GM12892 (cell line): Measurements from ENCODE around the gene FRY.

Source experiments
- DNase-seq: peaks from one replicate; pipeline ENCODE4 v3.0.0; 2011; ENCODE audit not compliant: insufficient read length
- FAIRE-seq: peaks from 2 replicates; lab custom pipeline; 2011; peaks lifted over from hg19 to GRCh38; lab: Jason Lieb, UNC
- POLR2A ChIP-seq: IDR thresholded peaks from 2 replicates; pipeline ENCODE4 v1.6.1; 2011; ENCODE audit warnings: low read depth, low read length, control low read depth
- POLR2AphosphoS5 ChIP-seq: IDR thresholded peaks from 2 replicates; pipeline ENCODE4 v1.6.1; 2011; ENCODE audit warnings: low read depth, low read length, control low read depth
- TAF1 ChIP-seq: IDR thresholded peaks from 2 replicates; pipeline ENCODE4 v1.6.1; 2011; ENCODE audit warnings: low read depth, mild to moderate bottlenecking, control low read depth, low read length, borderline replicate concordance

The FRY gene

DNA sequence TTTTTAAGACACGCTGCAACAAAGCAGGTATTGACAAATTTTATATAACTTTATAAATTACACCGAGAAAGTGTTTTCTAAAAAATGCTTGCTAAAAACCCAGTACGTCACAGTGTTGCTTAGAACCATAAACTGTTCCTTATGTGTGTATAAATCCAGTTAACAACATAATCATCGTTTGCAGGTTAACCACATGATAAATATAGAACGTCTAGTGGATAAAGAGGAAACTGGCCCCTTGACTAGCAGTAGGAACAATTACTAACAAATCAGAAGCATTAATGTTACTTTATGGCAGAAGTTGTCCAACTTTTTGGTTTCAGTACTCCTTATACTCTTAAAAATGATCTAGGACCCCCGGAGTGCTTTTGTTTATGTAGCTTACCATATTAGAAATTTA lies 284.9 kb downstream of the FRY start:
- no peak for TF ChIP-seq POLR2A
- TF ChIP-seq TAF1 = no peak
- FAIRE-seq = no peak
- DNase-seq = no peak

DNA sequence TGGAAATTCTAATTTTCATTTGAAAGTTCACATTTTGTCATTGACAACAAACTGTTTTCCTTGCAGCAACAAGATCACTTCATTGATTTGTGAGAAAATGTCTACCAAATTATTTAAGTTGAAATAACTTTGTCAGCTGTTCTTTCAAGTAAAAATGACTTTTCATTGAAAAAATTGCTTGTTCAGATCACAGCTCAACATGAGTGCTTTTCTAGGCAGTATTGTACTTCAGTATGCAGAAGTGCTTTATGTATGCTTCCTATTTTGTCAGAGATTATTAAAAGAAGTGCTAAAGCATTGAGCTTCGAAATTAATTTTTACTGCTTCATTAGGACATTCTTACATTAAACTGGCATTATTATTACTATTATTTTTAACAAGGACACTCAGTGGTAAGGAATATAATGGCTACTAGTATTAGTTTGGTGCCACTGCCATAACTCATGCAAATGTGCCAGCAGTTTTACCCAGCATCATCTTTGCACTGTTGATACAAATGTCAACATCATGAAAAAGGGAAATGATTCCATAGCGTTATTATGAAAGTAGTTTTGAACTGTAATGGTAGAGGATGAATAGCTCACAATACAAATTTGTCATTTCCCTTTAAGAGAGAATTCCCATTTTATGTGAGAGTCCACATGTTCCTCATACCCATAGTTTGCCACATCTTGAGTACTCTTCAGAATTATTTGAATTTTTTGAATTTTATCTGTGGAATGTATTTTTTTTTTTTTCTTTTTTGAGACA lies 286.3 kb downstream of the FRY start:
- TF ChIP-seq POLR2AphosphoS5 = no peak
- no peak for TF ChIP-seq TAF1
- no peak for TF ChIP-seq POLR2A
- FAIRE-seq = no peak

DNA sequence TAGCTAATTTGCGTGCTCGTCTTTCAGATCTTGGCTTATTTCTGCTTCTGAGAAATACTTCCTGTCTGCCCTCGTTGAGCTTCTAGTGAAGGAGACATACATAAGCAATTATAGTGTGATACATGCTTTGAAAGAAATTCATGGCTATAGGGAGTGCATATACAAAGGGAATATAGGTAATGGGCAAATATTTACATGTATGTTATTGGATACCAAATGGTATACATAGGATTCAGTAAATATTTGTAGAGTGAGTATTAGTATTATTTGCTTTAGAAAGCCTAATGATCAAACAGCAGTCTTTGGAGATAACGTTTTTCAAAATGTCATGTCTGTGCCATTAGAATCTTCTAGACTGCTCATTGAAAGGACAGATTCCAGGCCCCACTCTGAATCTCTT lies 289.0 kb downstream of the FRY start:
- no peak for DNase-seq
- TF ChIP-seq POLR2A (no peak), POLR2AphosphoS5 (no peak), TAF1 (no peak)
- FAIRE-seq = no peak

More for the DNA sequence above, 286.3 kb downstream of the FRY start:
- no peak for DNase-seq

DNA sequence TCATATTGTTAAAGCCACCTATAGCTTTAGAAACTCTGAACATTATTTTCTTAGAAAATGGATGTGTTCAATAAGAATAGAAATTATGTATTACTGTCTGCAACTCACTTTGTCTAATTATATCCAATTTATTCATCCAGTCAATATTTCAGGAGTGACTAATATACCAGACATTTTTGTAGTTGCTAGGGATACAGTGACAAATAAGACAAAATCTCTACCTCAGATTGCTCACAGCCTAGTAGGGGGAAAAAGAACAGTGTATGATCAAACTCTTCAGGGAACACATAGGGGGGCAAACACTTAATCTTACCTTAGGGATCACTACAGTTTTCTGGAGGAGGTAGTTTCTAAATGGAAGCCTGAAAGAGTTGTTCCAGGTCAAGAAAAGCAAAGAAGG lies 292.3 kb downstream of the FRY start:
- DNase-seq = no peak
- FAIRE-seq = no peak
- no peak for TF ChIP-seq TAF1
- no peak for TF ChIP-seq POLR2AphosphoS5
- no peak for TF ChIP-seq POLR2A

DNA sequence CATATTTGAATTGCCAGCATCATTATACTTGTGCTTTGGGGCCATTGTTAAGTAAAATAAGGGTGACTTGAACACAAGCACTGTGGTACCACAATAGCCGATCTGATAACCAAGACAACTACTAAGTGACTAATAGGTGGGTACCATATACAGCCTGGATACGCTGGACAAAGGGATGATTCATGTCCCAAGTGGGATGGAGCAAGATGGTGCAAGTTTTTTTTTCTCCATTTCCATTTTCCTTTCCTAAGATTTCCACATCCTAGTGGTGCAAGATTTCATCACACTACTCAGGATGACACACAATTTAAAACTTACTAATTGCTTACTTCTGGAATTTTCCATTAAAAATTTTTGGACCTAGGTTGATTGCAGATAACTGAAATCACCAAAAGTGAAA lies 298.9 kb downstream of the FRY start:
- TF ChIP-seq POLR2AphosphoS5 = no peak
- no peak for TF ChIP-seq POLR2A
- TF ChIP-seq TAF1 = no peak

DNA sequence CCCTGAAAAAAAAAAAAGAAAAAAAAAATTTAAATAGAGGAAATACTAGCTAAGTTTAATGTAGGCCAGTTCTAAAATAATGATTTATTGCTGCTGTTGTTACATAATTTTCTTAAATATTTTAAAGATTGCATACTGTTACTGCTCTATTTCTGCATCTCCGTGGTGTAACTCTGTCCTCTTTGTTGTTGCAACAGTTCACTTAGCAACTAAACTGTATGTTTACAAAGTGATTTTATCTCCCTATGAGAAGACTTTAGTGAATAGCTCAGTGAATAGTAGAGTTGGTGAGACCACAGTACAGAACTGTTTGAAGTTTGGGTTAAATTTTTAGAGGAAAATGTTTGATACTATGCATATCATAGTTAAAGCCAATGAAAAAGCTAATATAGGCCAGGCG lies 303.1 kb downstream of the FRY start:
- TF ChIP-seq TAF1 (no peak), POLR2AphosphoS5 (no peak)
- FAIRE-seq = no peak
- no peak for DNase-seq

More for the DNA sequence above, 298.9 kb downstream of the FRY start:
- DNase-seq (no peak), FAIRE-seq (no peak)

DNA sequence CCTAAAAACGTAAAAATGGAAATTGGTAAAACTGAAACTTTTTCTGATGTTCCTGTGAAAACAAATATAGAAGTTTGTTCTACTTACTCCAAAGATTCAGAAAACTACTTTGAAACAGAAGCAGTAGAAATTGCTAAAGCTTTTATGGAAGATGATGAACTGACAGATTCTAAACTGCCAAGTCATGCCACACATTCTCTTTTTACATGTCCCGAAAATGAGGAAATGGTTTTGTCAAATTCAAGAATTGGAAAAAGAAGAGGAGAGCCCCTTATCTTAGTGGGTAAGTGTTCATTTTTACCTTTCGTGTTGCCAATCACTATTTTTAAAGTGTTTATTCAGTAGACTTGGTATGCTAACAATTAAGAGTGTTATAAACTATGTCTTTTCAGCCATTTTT lies 309.3 kb downstream of the FRY start:
- FAIRE-seq (no peak), DNase-seq (no peak)
- TF ChIP-seq POLR2A (no peak), TAF1 (no peak), POLR2AphosphoS5 (no peak)

DNA sequence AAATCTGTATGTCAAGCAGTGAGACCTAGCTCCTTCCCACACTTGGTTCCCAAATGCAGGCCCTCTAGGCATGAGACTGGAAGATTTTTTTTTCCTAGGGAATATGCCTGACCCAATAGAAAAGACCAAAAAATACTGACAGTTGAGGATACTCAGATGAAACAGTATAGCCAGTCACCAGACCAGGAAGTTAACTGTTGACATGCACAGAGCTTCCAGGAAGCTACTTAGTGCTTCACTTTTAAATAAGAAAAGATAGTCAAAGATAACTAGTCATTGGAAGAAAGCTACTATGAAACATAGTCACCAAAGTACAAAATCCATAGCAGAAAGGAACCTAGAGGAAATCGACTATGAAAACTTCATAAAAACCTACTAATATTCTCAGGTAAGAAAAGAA lies 316.1 kb downstream of the FRY start:
- no peak for FAIRE-seq
- TF ChIP-seq TAF1 = no peak
- TF ChIP-seq POLR2AphosphoS5 = no peak
- TF ChIP-seq POLR2A = no peak
- DNase-seq = no peak
